Nephron (organoid): ENCODE results near the gene IFI44L.

Source experiments
- H3K27ac Mint-ChIP-seq, 3 experiments: 2 replicates each; pipeline ENCODE4 v1.8.0; 2020; ENCODE audit warnings: mixed read lengths in 3 of 3, mild to moderate bottlenecking in 2 of 3, moderate library complexity in 1 of 3
- H3K27me3 Mint-ChIP-seq: 2 replicates; pipeline ENCODE4 v1.8.0; 2021; ENCODE audit warnings: low read depth, mild to moderate bottlenecking, moderate library complexity, mixed read lengths
- H3K36me3 Mint-ChIP-seq: 2 replicates; pipeline ENCODE4 v1.8.0; 2020; ENCODE audit warnings: low read depth, mixed read lengths
- H3K4me1 Mint-ChIP-seq: 2 replicates; pipeline ENCODE4 v1.8.0; 2020; ENCODE audit warnings: mixed read lengths
- H3K4me3 Mint-ChIP-seq, 3 experiments: 2 replicates each; pipeline ENCODE4 v1.8.0; 2020; ENCODE audit warnings: mild to moderate bottlenecking in 3 of 3, mixed read lengths in 3 of 3, moderate library complexity in 2 of 3
- H3K9me3 Mint-ChIP-seq: 2 replicates; pipeline ENCODE4 v1.8.0; 2020; ENCODE audit warnings: mixed read lengths
- CTCF ChIP-seq, 3 experiments: fragments of 200-600 bp; sonication (generic); IDR thresholded peaks; one replicate each; pipeline ENCODE4 v1.5.0; 2021; ENCODE audit warnings: antibody characterized with exemption in 3 of 3; ENCODE audit not compliant: unreplicated experiment in 3 of 3

IFI44L gene

GRCh38 chr1:78652019-78652560, 31.8 kb downstream of the IFI44L start:
- no peak for TF ChIP-seq CTCF (IDR thresholded peaks at IDR 0.05; ENCODE audit: unreplicated experiment in 3 of 3)
- Mint-ChIP-seq H3K4me1 (peaks cover 35% of the 10 kb centered on the region), H3K9me3 (peaks cover 11% of the 10 kb centered on the region), H3K4me3 (peak overlapping the region in 2 of 3 experiments; percentile 26 to 86), H3K27me3 (no peaks in the 10 kb centered on the region), H3K27ac (peak overlapping the region in 2 of 3 experiments; percentile 81 to 82), H3K36me3 (peaks cover 3% of the 10 kb centered on the region)

- no peaks in the 10 kb centered on the region for H3K36me3 Mint-ChIP-seq
- H3K27me3 Mint-ChIP-seq: no peaks in the 10 kb centered on the region
- no peaks in the 10 kb centered on the region for H3K9me3 Mint-ChIP-seq
- no peaks in the 10 kb centered on the region for H3K4me1 Mint-ChIP-seq
- H3K27ac Mint-ChIP-seq: no peak overlapping the region
- no peak for TF ChIP-seq CTCF (IDR thresholded peaks at IDR 0.05; ENCODE audit: unreplicated experiment in 3 of 3)
- no peak overlapping the region for H3K4me3 Mint-ChIP-seq
Observed at GRCh38 chr1:78658901-78659300, 38.7 kb downstream of the IFI44L start.

GRCh38 chr1:78663923-78664322, 43.7 kb downstream of the IFI44L start:
- H3K9me3 Mint-ChIP-seq: no peaks in the 10 kb centered on the region
- no peak overlapping the region for H3K4me3 Mint-ChIP-seq
- H3K4me1 Mint-ChIP-seq: no peaks in the 10 kb centered on the region
- H3K27me3 Mint-ChIP-seq: no peaks in the 10 kb centered on the region
- no peaks in the 10 kb centered on the region for H3K36me3 Mint-ChIP-seq
- H3K27ac Mint-ChIP-seq: no peak overlapping the region
- no peak for TF ChIP-seq CTCF (IDR thresholded peaks at IDR 0.05; ENCODE audit: unreplicated experiment in 3 of 3)

GRCh38 chr1:78664763-78665162, 44.5 kb downstream of the IFI44L start:
- H3K36me3 Mint-ChIP-seq: no peaks in the 10 kb centered on the region
- no peaks in the 10 kb centered on the region for H3K27me3 Mint-ChIP-seq

GRCh38 chr1:78665809-78666208, 45.6 kb downstream of the IFI44L start:
- H3K27me3 Mint-ChIP-seq: no peaks in the 10 kb centered on the region
- no peaks in the 10 kb centered on the region for H3K36me3 Mint-ChIP-seq
- H3K27ac Mint-ChIP-seq: no peak overlapping the region
- H3K9me3 Mint-ChIP-seq: no peaks in the 10 kb centered on the region
- TF ChIP-seq CTCF (IDR thresholded peaks at IDR 0.05; ENCODE audit: unreplicated experiment in 3 of 3): no peak
- no peaks in the 10 kb centered on the region for H3K4me1 Mint-ChIP-seq
- H3K4me3 Mint-ChIP-seq: no peak overlapping the region

More at GRCh38 chr1:78664763-78665162, 44.5 kb downstream of the IFI44L start:
- Mint-ChIP-seq H3K9me3 (no peaks in the 10 kb centered on the region), H3K4me3 (no peak overlapping the region), H3K27ac (no peak overlapping the region), H3K4me1 (no peaks in the 10 kb centered on the region)
- no peak for TF ChIP-seq CTCF (IDR thresholded peaks at IDR 0.05; ENCODE audit: unreplicated experiment in 3 of 3)

- H3K27me3 Mint-ChIP-seq: no peaks in the 10 kb centered on the region
- H3K27ac Mint-ChIP-seq: peak overlapping the region in 1 of 3 experiments; percentile 8
- no peaks in the 10 kb centered on the region for H3K4me1 Mint-ChIP-seq
- no peaks in the 10 kb centered on the region for H3K36me3 Mint-ChIP-seq
- H3K9me3 Mint-ChIP-seq: no peaks in the 10 kb centered on the region
- TF ChIP-seq CTCF (IDR thresholded peaks at IDR 0.05; ENCODE audit: unreplicated experiment in 3 of 3): no peak
- no peak overlapping the region for H3K4me3 Mint-ChIP-seq
Observed at GRCh38 chr1:78667939-78668338, 47.7 kb downstream of the IFI44L start.
